Measurements from ENCODE around the gene NTM.

DNA sequence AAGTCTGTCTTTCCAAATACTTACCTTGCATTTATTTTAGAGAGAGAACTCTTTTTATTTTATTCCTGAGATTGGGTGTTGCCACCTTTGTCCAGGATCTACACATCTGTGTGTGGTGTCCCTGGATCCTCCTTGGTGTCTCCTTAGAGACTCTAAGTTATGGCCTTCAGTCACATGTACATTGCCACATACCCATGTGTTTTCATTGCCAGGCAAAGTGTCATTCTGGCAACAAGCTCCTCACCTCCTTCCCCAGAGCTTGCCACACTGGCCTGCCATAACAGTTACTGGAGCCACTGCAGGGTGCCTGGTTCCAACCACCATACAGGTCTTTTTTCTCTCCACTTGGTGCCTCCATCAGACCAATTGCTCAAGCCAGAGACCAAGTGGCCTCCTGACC is 379.7 kb downstream of the NTM start:
- TF ChIP-seq, protein P1, sequence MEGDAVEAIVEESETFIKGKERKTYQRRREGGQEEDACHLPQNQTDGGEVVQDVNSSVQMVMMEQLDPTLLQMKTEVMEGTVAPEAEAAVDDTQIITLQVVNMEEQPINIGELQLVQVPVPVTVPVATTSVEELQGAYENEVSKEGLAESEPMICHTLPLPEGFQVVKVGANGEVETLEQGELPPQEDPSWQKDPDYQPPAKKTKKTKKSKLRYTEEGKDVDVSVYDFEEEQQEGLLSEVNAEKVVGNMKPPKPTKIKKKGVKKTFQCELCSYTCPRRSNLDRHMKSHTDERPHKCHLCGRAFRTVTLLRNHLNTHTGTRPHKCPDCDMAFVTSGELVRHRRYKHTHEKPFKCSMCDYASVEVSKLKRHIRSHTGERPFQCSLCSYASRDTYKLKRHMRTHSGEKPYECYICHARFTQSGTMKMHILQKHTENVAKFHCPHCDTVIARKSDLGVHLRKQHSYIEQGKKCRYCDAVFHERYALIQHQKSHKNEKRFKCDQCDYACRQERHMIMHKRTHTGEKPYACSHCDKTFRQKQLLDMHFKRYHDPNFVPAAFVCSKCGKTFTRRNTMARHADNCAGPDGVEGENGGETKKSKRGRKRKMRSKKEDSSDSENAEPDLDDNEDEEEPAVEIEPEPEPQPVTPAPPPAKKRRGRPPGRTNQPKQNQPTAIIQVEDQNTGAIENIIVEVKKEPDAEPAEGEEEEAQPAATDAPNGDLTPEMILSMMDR (conservative IDR thresholded peaks at IDR 0.05 in 1 of 2, IDR thresholded peaks at IDR 0.05 in 1 of 2; ENCODE audit: low read depth in 1 of 2, low read length in 2 of 2) = no peak
- TF ChIP-seq EZH2 (IDR thresholded peaks at IDR 0.05; ENCODE audit: low read length, missing control alignments) = no peak
